Ramos (cell line): Measurements from ENCODE around the gene ST3GAL3.

Experiments used
- in situ Hi-C: fragments of 300-500 bp; cut with MboI; formaldehyde crosslinking; loops from one replicate; pipeline ENCODE4 v1.14.3; 2022; ENCODE audit warnings: low sequenced_read_pairs; ENCODE audit not compliant: unreplicated experiment

Gene ST3GAL3

DNA sequence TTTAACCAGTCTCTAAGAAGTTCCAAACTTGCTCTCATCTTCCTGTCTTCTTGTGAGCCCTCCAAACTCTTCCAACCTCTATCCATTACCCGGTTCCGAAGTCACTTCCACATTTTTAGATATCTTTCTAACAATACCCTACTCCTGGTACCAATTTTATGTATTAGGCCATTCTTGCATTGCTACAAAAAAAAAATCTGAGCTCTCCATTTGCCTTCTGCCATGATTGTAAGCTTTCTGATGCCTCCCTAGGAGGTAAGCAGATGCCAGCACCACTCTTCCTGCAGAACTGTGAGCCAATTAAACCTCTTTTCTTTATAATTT is 134.8 kb downstream of the ST3GAL3 start:
- in situ Hi-C loops, result no loop called here

DNA sequence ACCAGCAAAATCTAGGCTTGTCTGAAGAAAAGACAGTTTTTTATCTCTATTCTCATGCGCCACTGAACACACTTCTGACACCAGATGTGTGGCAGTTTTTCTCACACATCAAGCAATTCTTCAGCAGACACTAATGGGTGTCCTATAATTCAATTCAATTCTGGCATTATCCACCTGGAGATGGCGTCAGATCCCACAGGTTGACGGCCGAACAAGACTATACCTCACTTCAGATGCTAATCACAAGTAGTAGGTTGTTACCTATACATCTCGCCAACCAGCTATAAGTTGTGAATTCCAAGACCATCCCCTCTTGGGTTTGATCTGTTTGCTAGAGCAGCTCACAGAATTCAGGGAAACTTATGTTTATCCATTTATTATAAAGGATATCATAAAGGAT is 136.3 kb downstream of the ST3GAL3 start:
- in situ Hi-C loops, result no loop called here

DNA sequence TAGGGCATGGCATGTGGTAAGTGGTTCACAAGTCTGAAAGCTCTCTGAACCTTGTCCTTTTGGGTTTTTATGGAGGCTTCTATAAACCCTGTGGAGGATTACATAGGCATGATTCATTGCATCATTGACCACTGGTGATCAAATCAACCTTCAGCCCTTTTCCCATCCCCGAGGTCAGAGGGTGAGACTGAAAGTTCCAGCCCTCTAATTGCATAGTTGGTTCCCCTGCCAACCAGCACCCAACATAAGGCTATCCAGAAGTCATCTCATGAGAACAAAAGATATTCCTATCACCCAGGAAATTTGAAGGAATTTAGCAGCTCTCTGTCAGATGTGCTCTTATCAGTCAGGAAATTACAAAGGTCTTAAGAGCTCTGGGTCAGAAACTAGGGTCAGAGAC is 136.8 kb downstream of the ST3GAL3 start:
- in situ Hi-C loops, result no loop called here

DNA sequence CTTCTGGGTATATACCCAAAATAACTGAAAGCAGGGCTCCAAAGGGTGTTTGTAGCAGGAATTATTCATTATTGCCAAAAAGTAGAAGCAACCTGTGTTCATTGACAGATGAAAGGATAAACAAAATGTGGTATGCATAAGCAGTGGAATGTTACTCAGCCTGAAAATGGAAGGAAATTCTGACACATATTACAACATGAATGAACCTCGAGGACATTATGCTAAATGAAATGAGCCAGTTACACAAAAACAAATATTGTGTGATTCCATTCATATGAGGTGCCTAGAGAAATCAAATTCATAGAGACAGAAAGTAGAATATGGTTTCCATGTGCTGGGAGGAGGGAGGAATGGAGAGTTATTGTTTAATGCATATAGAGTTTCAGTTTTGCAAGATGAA is 140.0 kb downstream of the ST3GAL3 start:
- in situ Hi-C loops, result no loop called here

DNA sequence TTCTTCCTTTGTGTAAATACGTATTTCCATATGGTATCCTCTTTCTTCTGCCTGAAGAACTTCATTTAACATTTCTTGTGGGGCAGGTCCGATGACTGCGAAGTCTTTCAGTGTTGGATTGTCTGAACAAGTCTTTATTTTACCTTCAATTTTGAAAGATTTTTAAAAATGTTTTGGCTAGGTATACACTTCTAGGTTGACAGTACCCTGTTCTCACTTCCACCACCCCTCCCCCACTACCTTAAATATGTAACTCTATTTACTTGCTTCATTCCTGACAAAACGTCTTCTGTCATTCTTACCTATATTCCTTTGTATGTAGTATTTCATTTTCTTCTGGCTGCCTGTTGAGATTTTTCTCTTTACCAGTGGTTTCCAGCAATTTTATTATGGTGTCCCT is 140.5 kb downstream of the ST3GAL3 start:
- in situ Hi-C loops, result no loop called here

DNA sequence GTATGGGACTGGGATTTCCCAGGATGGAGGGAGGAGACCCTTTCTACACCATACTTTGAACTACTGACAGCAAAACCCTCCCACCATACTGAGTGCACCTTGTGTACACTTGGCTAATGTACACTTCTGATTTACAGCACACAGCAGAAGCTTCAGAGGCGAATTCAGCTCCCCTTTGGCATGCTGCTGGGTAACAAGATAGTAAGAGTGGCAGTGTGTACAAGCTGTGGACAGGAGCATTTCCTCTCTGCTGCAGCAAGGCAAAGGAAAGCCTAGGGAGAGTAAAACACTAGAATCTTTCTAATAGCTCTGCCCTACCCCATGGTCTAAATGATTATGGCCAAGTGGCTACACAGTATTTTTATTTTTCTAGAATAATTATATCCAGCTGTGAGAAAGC is 142.3 kb downstream of the ST3GAL3 start:
- in situ Hi-C loops, result no loop called here

DNA sequence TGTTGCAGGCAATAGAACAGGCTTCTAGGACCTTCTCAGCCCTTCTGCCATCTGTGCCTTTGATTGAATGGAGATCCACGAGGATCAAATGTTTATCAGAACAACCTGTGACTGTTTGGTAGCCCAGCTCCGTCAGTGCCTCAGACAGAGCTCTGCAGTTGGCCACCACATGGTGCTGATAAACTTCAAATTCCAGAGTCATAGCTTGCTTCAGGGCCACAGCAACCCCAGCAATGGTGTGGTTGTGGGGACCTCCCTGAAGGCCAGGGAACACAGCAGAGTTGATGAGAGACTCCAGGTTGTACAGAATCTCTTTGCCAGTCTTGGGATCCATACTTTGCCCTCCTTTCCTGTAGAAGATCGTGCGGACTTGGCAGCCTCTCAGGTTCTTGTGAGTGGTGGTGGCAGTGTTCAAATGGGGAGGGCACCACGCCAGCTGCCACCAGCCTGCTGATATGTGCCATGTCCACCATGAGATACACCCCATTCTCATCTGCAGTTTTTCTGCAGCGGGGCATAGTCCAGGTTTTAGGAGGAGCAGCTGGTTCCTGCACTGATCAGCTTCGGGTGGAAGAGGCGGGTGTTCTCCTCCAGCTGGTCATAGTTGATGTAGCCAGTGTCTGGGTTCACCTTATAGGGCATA is 143.4 kb downstream of the ST3GAL3 start:
- in situ Hi-C loops, result no loop called here

DNA sequence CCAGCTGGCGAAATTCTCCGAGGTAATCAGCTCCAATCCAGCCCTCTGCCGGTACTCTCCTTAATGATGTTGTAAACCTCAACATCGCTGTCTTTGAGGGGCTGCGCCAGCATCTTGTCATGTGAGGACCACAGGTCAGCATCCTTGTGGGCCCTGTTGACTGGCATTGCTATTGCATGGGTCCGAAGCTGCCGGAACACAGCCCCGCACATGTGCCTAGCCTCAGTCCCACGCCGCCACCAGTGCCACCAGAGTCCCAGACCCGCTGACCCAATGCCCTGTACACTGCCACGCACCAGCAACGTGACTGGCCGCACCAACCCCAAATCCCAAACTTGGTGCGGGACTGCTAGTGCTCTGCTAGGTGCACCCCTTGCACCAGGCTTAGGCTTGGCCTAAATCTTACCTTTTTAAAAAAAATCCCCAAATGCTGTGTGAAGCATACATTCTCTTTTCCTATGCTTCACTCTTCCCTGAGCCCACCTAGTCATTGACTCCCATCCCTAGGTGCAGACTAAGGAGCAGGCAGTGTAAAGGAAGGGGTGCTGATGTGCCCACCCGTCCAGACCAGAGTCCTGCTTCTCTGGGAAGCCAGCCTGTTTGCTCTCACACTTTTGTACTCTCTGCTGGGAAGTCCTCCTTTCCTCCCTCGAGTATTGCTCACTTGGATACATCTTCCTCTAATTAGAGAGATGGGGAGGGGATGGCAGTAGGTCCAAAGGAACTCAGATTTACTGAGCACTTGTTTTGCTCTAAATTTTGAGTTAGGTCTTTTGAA is 144.4 kb downstream of the ST3GAL3 start:
- in situ Hi-C loops, result no loop called here

DNA sequence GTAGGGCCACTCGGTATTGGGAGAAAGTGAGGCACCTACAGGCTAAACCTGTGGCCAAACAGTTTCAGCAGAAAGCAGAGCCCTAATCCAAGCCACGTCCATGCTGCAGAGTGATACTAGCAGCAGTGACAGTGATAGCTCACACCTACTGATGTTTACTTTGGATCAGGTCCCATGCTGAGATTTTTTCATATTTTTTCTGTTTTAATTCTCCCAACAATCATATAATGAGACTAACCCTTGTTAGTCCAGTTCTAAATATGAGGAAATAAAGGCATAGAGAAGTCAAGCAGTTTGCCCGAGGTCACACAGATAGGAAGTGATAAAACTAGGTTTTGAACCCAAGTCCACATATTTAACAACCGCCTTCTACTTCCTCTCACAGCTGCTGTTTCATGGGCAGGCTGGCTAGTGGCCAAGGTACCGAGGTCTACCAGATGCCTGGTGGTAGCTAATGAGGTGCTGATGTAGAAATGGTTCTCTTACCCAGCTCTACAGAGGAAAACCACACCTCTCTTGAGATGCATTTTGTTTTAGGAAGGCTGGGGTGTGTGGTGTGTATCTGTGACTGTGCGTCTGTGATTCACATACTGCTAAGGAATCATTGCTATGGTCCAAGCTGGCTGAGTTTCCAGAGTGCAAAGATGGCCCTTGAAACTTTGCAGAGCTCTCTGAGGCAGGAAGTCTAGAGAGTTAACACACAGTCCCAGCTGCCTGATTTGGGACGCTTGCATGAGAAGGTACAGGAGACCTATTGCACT is 146.0 kb downstream of the ST3GAL3 start:
- in situ Hi-C loops, result no loop called here

DNA sequence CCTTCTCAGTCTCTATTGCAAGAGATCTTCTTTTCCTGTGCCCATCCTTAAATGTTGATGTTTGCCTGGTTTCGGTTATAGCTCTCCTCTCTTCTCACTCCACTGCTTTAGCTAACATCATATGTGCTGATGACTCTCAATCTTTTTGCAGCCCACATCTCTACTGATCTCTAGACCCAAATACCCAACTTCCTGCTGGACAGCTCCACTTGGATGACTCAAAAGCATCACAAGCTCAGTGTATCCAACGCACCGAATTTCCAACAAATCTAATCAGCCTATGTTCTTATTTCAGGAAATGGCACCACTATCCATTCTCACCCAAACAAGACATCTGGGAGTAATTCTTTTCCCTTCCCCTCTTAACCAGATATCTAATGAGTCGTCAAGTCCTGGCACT is 147.1 kb downstream of the ST3GAL3 start:
- in situ Hi-C loops, result no loop called here

DNA sequence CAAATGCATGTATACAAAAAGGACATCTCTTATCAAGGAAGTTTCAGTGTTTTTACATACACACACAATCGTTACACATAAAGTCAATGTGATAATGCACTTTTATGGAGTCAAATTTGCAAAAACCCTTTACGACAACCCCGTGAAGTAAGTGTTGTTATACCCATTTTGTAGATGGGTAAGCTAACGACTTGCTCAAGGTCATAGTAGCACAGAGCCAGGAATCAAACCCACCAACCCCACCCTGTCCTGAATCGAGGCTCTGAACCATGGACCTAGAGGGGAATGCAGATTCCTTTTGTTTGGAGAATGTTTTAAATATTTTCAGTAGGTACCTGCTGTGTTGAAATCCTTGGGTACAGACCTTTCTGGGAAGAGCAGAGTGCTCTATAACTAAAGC is 148.9 kb downstream of the ST3GAL3 start:
- in situ Hi-C loops, result no loop called here

DNA sequence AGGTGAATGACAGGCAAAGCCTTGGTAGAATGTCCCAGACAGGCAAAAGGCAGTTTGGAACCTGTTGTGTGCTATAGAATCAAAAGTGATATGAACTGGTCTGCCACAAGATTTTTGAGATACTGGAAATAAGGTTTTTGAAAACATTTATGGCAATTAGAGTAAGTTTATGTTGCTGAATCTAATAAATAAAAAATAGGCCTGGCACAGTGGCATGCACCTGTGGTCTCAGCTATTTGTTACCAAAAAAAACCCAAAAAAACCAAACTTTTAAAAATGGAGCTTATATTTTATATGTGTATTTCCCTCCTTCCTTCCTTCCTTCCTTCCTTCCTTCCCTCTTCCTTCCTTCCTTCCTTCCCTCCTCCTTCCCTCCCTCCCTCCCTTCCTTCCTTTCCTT is 149.8 kb downstream of the ST3GAL3 start:
- in situ Hi-C loops, result no loop called here

DNA sequence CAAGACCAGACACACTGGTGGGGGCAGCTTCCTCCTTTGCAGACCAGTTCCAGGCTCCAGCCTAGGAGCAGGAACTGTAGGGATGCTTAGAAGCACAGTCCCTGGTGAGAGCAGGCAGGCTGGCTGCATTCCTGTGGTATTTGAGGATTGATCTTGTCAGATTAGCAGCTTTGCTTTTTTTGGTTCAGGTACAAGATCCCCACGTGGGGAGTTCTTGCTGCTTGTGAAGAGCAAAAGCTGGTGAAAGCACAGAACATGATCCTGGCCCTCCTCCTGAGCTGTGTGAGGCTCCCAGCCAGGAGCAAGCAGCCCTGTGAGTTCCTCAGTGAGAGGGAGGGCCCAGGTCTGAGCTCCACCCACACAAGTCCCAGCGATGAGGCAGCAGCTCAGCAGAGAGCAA is 151.0 kb downstream of the ST3GAL3 start:
- in situ Hi-C loops, result no loop called here

DNA sequence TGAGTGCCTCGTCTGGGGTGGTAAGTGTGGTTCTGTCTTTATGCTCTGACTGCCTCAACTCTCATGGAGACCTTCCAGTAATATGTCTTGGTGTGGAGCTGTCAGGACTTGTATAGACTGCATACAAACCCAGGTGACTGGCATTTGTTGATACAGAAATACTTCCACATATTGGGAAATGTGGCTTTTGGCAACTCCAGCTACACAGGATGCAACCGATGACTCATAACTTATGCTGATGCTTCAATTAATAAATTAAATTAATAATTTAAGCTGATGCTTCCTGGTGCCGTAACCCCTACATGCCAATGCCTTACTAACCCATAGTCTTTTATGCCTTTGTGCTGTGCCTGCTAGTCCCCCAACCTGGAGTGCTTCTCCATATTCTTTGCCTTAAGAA is 154.0 kb downstream of the ST3GAL3 start:
- in situ Hi-C loops, result loop anchor here (5.0 kb wide), 1 partner anchor 94 kb away; no protein-coding TSS in a partner anchor

DNA sequence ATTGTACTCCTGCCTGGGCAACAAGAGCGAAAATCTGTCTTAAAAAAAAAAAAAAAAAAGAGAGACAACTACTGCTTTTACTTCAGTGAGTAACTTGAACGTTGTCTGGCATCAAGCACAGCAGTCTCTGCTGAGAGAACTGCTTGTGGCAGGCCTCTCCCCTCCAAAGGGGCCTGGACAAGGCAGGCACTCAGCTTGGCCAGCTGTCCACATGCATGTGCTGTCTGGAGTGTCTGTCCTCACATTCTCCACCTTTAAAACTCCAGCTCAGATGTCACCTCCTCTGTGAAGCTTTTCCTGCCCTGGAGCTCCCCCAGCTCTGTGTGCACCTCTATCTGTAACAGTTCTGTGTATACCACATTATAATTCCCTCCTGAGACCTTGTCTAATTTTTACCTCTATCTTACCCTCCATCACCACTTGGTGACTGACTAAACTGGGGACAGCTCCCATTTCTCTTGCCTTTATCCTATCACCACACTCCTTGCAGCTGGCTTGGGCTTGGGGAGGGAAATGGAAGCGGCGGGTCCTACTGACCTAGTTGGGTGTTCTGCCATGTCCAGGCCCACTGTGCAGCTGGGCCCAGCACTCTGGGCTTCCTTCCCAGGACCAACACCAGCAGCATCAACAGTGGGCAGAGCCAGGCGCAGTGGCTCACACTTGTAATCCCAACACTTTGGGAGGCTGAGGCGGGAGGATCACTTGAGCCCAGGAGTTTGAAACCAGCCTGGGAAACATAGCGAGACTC is 154.8 kb downstream of the ST3GAL3 start:
- in situ Hi-C loops, result loop anchor here (5.0 kb wide), 1 partner anchor 95 kb away; no protein-coding TSS in a partner anchor

DNA sequence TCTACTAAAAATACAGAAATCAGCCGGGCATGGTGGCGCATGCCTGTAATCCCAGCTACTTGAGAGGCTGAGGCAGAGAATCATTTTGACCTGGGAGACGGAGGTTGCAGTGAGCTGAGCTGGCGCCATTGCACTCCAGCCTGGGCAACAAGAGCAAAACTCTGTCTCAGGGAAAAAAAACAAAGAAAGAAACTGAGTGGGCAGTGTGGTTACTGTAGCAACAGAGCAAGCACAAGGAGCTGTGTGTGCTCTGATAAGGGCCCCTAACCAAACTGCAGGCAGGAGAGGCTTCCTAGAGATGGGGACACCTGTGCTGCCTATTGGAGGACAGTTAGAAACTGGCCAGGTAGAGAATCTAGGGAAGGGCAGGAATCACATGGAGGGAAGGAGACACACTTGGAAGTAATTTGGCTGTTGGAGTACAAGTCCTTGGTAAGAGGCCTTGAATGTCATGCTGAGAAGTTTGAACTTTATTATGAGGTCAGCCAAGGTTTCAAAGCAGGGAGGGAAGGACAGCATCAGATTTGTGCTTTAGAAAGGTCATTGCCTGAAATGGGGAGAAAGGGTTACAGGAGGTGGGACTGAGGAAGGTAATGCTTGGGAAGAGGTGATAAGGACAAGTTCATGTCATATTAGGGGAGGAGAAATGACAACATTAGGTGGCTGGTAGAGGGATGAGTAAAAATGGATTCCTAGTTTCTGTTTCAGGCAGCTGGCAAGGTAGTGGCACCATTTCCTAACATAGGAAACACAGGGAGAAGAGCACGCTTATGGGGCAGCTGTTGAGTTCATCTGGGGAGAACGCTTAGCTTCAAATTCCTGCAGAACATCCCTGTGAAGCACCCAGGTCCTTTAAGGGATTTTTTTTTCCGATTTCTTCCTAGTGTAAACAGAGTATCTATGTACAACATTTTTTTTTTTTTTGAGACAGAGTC is 157.0 kb downstream of the ST3GAL3 start:
- in situ Hi-C loops, result loop anchor here (5.0 kb wide), 1 partner anchor 97 kb away; no protein-coding TSS in a partner anchor

DNA sequence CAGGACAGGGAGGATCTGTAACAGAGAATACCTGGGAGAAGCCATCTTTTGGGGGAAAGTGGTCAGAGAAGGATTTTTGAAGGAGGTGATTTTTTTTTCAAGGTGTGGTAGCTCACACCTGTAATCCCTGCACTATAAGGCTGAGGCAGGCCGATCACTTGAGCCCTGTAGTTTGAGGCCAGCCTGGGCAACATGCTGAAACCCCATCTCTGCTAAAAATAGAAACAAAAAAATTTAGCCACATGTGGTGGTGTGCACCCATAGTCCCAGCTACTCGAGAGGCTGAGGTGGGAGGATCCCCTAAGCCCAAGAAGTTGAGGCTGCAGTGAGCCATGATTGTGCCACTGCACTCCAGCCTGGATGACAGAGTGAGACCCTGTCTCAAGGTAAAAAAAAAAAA is 158.9 kb downstream of the ST3GAL3 start:
- in situ Hi-C loops, result no loop called here

DNA sequence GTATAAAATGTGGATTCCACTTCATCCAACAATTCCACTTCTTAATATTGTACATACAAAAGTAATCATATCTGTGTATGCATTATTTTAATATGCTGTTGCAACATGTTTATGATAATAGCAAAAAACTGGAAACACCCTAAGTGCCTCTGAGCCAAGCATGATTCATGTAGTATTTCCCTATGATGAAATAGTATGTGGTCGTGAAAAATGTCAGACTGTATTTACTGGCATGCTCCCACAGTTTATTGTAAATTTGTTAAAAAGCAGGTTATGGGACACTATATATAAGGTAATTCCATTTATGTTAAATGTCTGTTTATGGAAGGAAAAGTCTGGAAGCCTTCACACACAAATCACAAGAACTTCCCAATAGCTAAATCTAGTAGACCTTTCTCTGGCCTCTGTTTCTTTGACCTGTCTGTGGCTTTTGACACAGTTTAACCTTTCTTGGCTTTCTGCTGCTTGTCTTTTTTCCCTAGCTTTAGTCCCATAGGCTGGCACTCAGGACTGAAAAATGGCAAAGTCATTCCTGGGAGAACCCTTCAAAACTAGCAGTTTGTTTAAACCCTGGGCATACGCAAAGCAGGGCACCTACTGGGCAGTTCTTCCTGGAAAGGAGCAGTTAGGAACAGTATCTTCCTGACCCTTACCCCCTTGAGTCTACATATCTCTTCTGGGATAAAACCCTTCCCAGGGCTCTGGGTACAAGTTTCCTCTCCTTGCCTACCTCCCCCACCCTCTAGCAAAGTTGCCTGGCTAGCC is 160.8 kb downstream of the ST3GAL3 start:
- in situ Hi-C loops, result no loop called here

DNA sequence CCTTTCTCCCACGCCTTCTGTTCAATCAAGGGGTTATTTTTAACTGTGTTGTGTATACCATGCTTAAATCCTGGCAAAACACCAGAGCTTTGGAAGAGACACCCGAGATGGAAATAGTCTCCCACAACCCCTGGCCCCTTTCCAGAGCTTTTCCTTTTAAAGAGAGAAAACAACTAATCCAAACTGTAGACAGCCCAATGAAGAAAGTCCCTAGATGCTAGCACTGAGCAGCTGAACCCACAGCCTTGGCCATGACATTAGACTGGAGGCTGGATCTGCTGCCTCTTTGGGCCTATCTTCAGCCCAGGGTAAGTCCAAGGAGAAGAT is 161.4 kb downstream of the ST3GAL3 start:
- in situ Hi-C loops, result no loop called here
